Trophoblast cell (in vitro differentiated cells and primary cell): Measurements from ENCODE around the gene LCE1A. TPM values are rescaled to one million over a fixed set of nuclear protein-coding genes. Genes with fewer than 3 reads are reported as not detected.

Experiments used
- DNase-seq, 2 donors: peaks; one replicate each; pipeline ENCODE4 v3.0.0-alpha.2; 2016
- H2AFZ ChIP-seq: 2 replicates; pipeline ENCODE4 v1.6.1; 2013; ENCODE audit warnings: low read length, moderate library complexity, mild to moderate bottlenecking; ENCODE audit not compliant: insufficient read depth, poor library complexity
- H2AK5ac ChIP-seq: 2 replicates; pipeline ENCODE4 v1.6.1; 2013; ENCODE audit warnings: mild to moderate bottlenecking, low read length
- H2BK120ac ChIP-seq: 2 replicates; pipeline ENCODE4 v1.6.1; 2013; ENCODE audit warnings: low read length, mild to moderate bottlenecking, moderate library complexity; ENCODE audit not compliant: insufficient read depth, poor library complexity
- H2BK12ac ChIP-seq: 2 replicates; pipeline ENCODE4 v1.6.1; 2013; ENCODE audit warnings: mild to moderate bottlenecking, low read length, moderate library complexity
- H2BK5ac ChIP-seq: 2 replicates; pipeline ENCODE4 v1.6.1; 2013; ENCODE audit warnings: low read length, low read depth, moderate library complexity, mild to moderate bottlenecking; ENCODE audit not compliant: poor library complexity
- H3K14ac ChIP-seq: 2 replicates; pipeline ENCODE4 v1.6.1; 2013; ENCODE audit warnings: mild to moderate bottlenecking, low read length
- H3K18ac ChIP-seq: 2 replicates; pipeline ENCODE4 v1.6.1; 2013; ENCODE audit warnings: mild to moderate bottlenecking, low read length
- H3K23ac ChIP-seq: 2 replicates; pipeline ENCODE4 v1.6.1; 2013; ENCODE audit warnings: low read length
- H3K27ac ChIP-seq: 2 replicates; pipeline ENCODE4 v1.5.1; 2013; ENCODE audit warnings: low read depth, mild to moderate bottlenecking, inconsistent platforms, low read length, moderate library complexity
- H3K27me3 ChIP-seq: 2 replicates; pipeline ENCODE4 v1.6.1; 2013; ENCODE audit warnings: inconsistent platforms, mild to moderate bottlenecking, low read length, moderate library complexity; ENCODE audit not compliant: insufficient read depth
- H3K36me3 ChIP-seq, 2 experiments: 1 replicate in 1 of 2; 2 replicates in 1 of 2; pipeline ENCODE4 v1.6.1; 2013; ENCODE audit warnings: low read length in 2 of 2, mild to moderate bottlenecking in 2 of 2, moderate library complexity in 1 of 2; ENCODE audit not compliant: insufficient read depth in 2 of 2, control insufficient read depth in 1 of 2
- H3K4ac ChIP-seq: 2 replicates; pipeline ENCODE4 v1.6.1; 2013; ENCODE audit warnings: low read depth, mild to moderate bottlenecking, low read length, moderate library complexity
- H3K4me1 ChIP-seq, 2 experiments: 1 replicate in 1 of 2; 2 replicates in 1 of 2; pipeline ENCODE4 v1.6.1; 2013; ENCODE audit warnings: low read length in 2 of 2, mild to moderate bottlenecking in 2 of 2, moderate library complexity in 1 of 2; ENCODE audit not compliant: insufficient read depth in 2 of 2, control insufficient read depth in 1 of 2
- H3K4me2 ChIP-seq: 2 replicates; pipeline ENCODE4 v1.6.1; 2013; ENCODE audit warnings: inconsistent platforms, mild to moderate bottlenecking, low read length, moderate library complexity
- H3K4me3 ChIP-seq: 2 replicates; pipeline ENCODE4 v1.5.1; 2013; ENCODE audit warnings: mild to moderate bottlenecking, low read depth, low read length, inconsistent platforms
- H3K79me1 ChIP-seq: one replicate; pipeline ENCODE4 v1.6.1; 2013; ENCODE audit warnings: low read length
- H3K79me2 ChIP-seq: 2 replicates; pipeline ENCODE4 v1.6.1; 2013; ENCODE audit warnings: low read length, mild to moderate bottlenecking; ENCODE audit not compliant: control insufficient read depth, insufficient read depth, poor library complexity
- H3K9ac ChIP-seq: 2 replicates; pipeline ENCODE4 v1.6.1; 2013; ENCODE audit warnings: mild to moderate bottlenecking, low read length
- H3K9me3 ChIP-seq: 2 replicates; pipeline ENCODE4 v1.6.1; 2013; ENCODE audit warnings: low read depth, mild to moderate bottlenecking, control low read depth, inconsistent platforms, low read length; ENCODE audit not compliant: insufficient read depth
- H4K12ac ChIP-seq: 2 replicates; pipeline ENCODE4 v1.6.1; 2013; ENCODE audit warnings: low read depth, mild to moderate bottlenecking, low read length, moderate library complexity
- H4K8ac ChIP-seq: 2 replicates; pipeline ENCODE4 v1.6.1; 2013; ENCODE audit warnings: low read depth, mild to moderate bottlenecking, low read length, moderate library complexity
- H4K91ac ChIP-seq: one replicate; pipeline ENCODE4 v1.6.1; 2013; ENCODE audit warnings: low read depth, mild to moderate bottlenecking, low read length, moderate library complexity
- WGBS: extraction: QIAGEN DNeasy Blood & Tissue Kit; methylation state at CpG from one replicate; pipeline ENCODE4 v1.1.7; 2013; ENCODE audit warnings: missing lambda C conversion rate; ENCODE audit not compliant: insufficient read length, insufficient coverage; ENCODE audit errors: extremely low coverage; 5-methylcytosine and 5-hydroxymethylcytosine counted together
- polyA plus RNA-seq: library from polyadenylated mRNA; stranded (reverse); fragments of 200-250 nt; gene quantifications from 2 replicates; pipeline ENCODE4 v1.2.3, GENCODE V29; 2013

LCE1A gene
- not detected in 2 replicates for polyA plus RNA-seq

GRCh38 chr1:152827173-152827572 lies at the start of gene LCE1A:
Gene LCE1A (plus strand): TSS chr1:152827473. CDS start chr1:152827473, 0 bp downstream.
- Histone ChIP-seq H3K4me2 (no peak within 1 kb of the TSS), H3K14ac (no peak within 1 kb of the TSS), H2BK12ac (no peak within 1 kb of the TSS), H4K12ac (no peak within 1 kb of the TSS), H3K9me3 (peaks cover 10% of the 10 kb centered on the region), H2BK5ac (no peak within 1 kb of the TSS), H3K36me3 (no peaks in the 10 kb centered on the region), H3K9ac (no peak within 1 kb of the TSS), H3K27ac (no peak within 1 kb of the TSS), H3K4me3 (no peak within 1 kb of the TSS), H2BK120ac (no peak within 1 kb of the TSS), H3K4me1 (no peaks in the 10 kb centered on the region), H2AFZ (no peak within 1 kb of the TSS), H3K18ac (no peak within 1 kb of the TSS), H3K79me1 (no peaks in the 10 kb centered on the region), H3K79me2 (no peaks in the 10 kb centered on the region), H3K27me3 (no peaks in the 10 kb centered on the region), H4K91ac (no peak within 1 kb of the TSS), H4K8ac (no peak within 1 kb of the TSS), H2AK5ac (no peak within 1 kb of the TSS), H3K4ac (no peak within 1 kb of the TSS), H3K23ac (no peak within 1 kb of the TSS)
- no CpG with 5 or more reads among the region's 2 CpGs for WGBS
- DNase-seq: no peak

- no peaks in the 10 kb centered on the region for H3K36me3 ChIP-seq
- no peak overlapping the region for H3K14ac ChIP-seq
- H3K27ac ChIP-seq: no peak overlapping the region
- H3K79me2 ChIP-seq: no peaks in the 10 kb centered on the region
- H3K18ac ChIP-seq: no peak overlapping the region
- no peak overlapping the region for H2AK5ac ChIP-seq
- H2BK120ac ChIP-seq: no peak overlapping the region
- H3K23ac ChIP-seq: no peak overlapping the region
- H3K9me3 ChIP-seq: peaks cover 13% of the 10 kb centered on the region
- H2BK12ac ChIP-seq: no peak overlapping the region
- no peak overlapping the region for H4K12ac ChIP-seq
- peak; percentile 6 to 45 for DNase-seq
- no peak overlapping the region for H3K4me3 ChIP-seq
- no peak overlapping the region for H4K8ac ChIP-seq
- H3K9ac ChIP-seq: no peak overlapping the region
- H3K27me3 ChIP-seq: no peaks in the 10 kb centered on the region
- no peaks in the 10 kb centered on the region for H3K79me1 ChIP-seq
- no peak overlapping the region for H2BK5ac ChIP-seq
- H3K4ac ChIP-seq: no peak overlapping the region
- no peaks in the 10 kb centered on the region for H3K4me1 ChIP-seq
- H2AFZ ChIP-seq: no peak overlapping the region
- WGBS: no CpG with 5 or more reads among the region's 4 CpGs
- H4K91ac ChIP-seq: no peak overlapping the region
- no peak overlapping the region for H3K4me2 ChIP-seq
These were observed 49.6 kb upstream of the LCE1A start for GRCh38 chr1:152777510-152778137.

GRCh38 chr1:152783095-152783494 lies 44.2 kb upstream of the LCE1A start:
- H3K36me3 ChIP-seq: no peaks in the 10 kb centered on the region
- H3K18ac ChIP-seq: no peak overlapping the region
- H3K4me1 ChIP-seq: no peaks in the 10 kb centered on the region
- H3K79me2 ChIP-seq: no peaks in the 10 kb centered on the region
- no peak overlapping the region for H3K4me3 ChIP-seq
- no peak overlapping the region for H2AK5ac ChIP-seq
- H3K23ac ChIP-seq: no peak overlapping the region
- H2AFZ ChIP-seq: no peak overlapping the region
- H3K27ac ChIP-seq: no peak overlapping the region
- no peak overlapping the region for H3K4ac ChIP-seq
- DNase-seq: no peak
- no peak overlapping the region for H4K91ac ChIP-seq
- no peaks in the 10 kb centered on the region for H3K79me1 ChIP-seq
- peaks cover 8% of the 10 kb centered on the region for H3K9me3 ChIP-seq
- no peak overlapping the region for H2BK12ac ChIP-seq
- no peak overlapping the region for H3K4me2 ChIP-seq
- WGBS: no CpG with 5 or more reads among the region's 2 CpGs
- no peak overlapping the region for H4K12ac ChIP-seq
- H4K8ac ChIP-seq: no peak overlapping the region
- no peaks in the 10 kb centered on the region for H3K27me3 ChIP-seq
- no peak overlapping the region for H2BK5ac ChIP-seq
- H3K14ac ChIP-seq: no peak overlapping the region
- no peak overlapping the region for H3K9ac ChIP-seq
- H2BK120ac ChIP-seq: no peak overlapping the region

GRCh38 chr1:152786077-152786476 lies 41.2 kb upstream of the LCE1A start, which contains the start of gene LCE1E:
Gene LCE1E (plus strand): TSS chr1:152786257. CDS start chr1:152787300, 1,043 bp downstream.
- Histone ChIP-seq H3K4ac (no peak within 1 kb of the TSS), H4K91ac (no peak within 1 kb of the TSS), H3K27me3 (no peaks in the 10 kb centered on the region), H2AK5ac (no peak within 1 kb of the TSS), H3K9me3 (peaks cover 6% of the 10 kb centered on the region), H2BK5ac (no peak within 1 kb of the TSS), H3K9ac (no peak within 1 kb of the TSS), H3K79me1 (no peaks in the 10 kb centered on the region), H2BK12ac (no peak within 1 kb of the TSS), H3K14ac (no peak within 1 kb of the TSS), H3K79me2 (no peaks in the 10 kb centered on the region), H3K4me1 (no peaks in the 10 kb centered on the region), H3K18ac (no peak within 1 kb of the TSS), H4K8ac (no peak within 1 kb of the TSS), H2BK120ac (no peak within 1 kb of the TSS), H2AFZ (no peak within 1 kb of the TSS), H3K27ac (no peak within 1 kb of the TSS), H3K36me3 (no peaks in the 10 kb centered on the region), H4K12ac (no peak within 1 kb of the TSS), H3K23ac (no peak within 1 kb of the TSS), H3K4me2 (no peak within 1 kb of the TSS), H3K4me3 (no peak within 1 kb of the TSS)
- DNase-seq: no peak
- WGBS: no CpG with 5 or more reads among the region's 2 CpGs
